Sciatic nerve (tissue), 2 donors: ENCODE results near the gene OR10H1. TPM values are rescaled to one million over a fixed set of nuclear protein-coding genes. Genes with fewer than 3 reads are reported as not detected.
A peak's percentile ranks its signal among the peaks of the same experiment; 100 is the strongest.
"Not testable (repeated sequence)": the region's sequence is repeated elsewhere in the genome, so short reads cannot be mapped to it uniquely, and the experiment has no call there.

ENCODE experiments used
- ATAC-seq: fragments of 200-7000 bp; cut with Tn5 transposase; one replicate; pipeline ENCODE4 v1.9.1; 2020; ENCODE audit warnings: mild to moderate bottlenecking, moderate library complexity
- DNase-seq: peaks from one replicate; pipeline ENCODE4 v3.0.0-alpha.2; 2020; ENCODE audit warnings: low spot score
- intact Hi-C: fragments of 100-400 bp; cut with DNase I; formaldehyde crosslinking; loops from one replicate; pipeline ENCODE4 v1.14.2; 2022
- total RNA-seq: library from RNA; stranded (reverse); fragmentation: NEBNext Ultra II Directional; extraction: Animal tissue kit (Norgen Biotek cat#: 25700); gene quantifications from one replicate; pipeline ENCODE4 v1.2.1, GENCODE V29; 2021
- donor health status: DM: no; HTN: no; CAD: no.
- donor health status: DM: no; HTN: no; CAD: no.

The OR10H1 gene
- total RNA-seq, 1 donor from 2014 or later: not detected

GRCh38 chr19:15779756-15780476, 35.5 kb downstream of the OR10H1 start:
- intact Hi-C loops: no loop called here
- peak; percentile 91 for DNase-seq
- peak; percentile 98 for ATAC-seq

GRCh38 chr19:15776991-15777970, 38.2 kb downstream of the OR10H1 start:
- DNase-seq (no peak), ATAC-seq (no peak)
- intact Hi-C loops: no loop called here

GRCh38 chr19:15776264-15776663, 39.2 kb downstream of the OR10H1 start:
- intact Hi-C loops: no loop called here
- no peak for DNase-seq
- no peak for ATAC-seq

GRCh38 chr19:15775249-15775648, 40.2 kb downstream of the OR10H1 start:
- intact Hi-C loops: no loop called here
- no peak for DNase-seq
- no peak for ATAC-seq

- intact Hi-C loops, DNase-seq, ATAC-seq: not testable (repeated sequence)
Observed at GRCh38 chr19:15774159-15774558, 41.3 kb downstream of the OR10H1 start.

GRCh38 chr19:15769586-15769985, 45.9 kb downstream of the OR10H1 start:
- intact Hi-C loops: no loop called here
- ATAC-seq (no peak), DNase-seq (no peak)

- intact Hi-C loops: no loop called here
- no peak for ATAC-seq
Observed at GRCh38 chr19:15759962-15760565, 55.4 kb downstream of the OR10H1 start.

GRCh38 chr19:15758379-15758778, 57.1 kb downstream of the OR10H1 start:
- ATAC-seq: no peak
- no peak for DNase-seq
- intact Hi-C loops: no loop called here

More at GRCh38 chr19:15759962-15760565, 55.4 kb downstream of the OR10H1 start:
- no peak for DNase-seq

Other genes with a start within 250 kb of the OR10H1 start
- gene CYP4F8, start 200.4 kb downstream of the OR10H1 start, total RNA-seq: not detected
- 4.8 TPM for gene CYP4F3, start 174.8 kb downstream of the OR10H1 start, total RNA-seq
- gene CYP4F12, start 142.6 kb downstream of the OR10H1 start, total RNA-seq: 23.6 TPM
- not detected for gene OR10H2, start 87.6 kb downstream of the OR10H1 start, total RNA-seq
- not detected for gene OR10H3, start 77.7 kb downstream of the OR10H1 start, total RNA-seq
- gene OR10H5, start 28.0 kb downstream of the OR10H1 start, total RNA-seq: not detected
- not detected for gene CYP4F2, start 82.4 kb upstream of the OR10H1 start, total RNA-seq
- 2.1 TPM for gene CYP4F11, start 118.9 kb upstream of the OR10H1 start, total RNA-seq
- not detected for gene OR10H4, start 133.3 kb upstream of the OR10H1 start, total RNA-seq